GM21529 (cell line): ENCODE measurements around the gene HS2ST1.

Source experiments
- ATAC-seq: cut with Tn5 transposase; IDR thresholded peaks from one replicate; pipeline ENCODE4 v1.9.1; 2021; ENCODE audit not compliant: unreplicated experiment

Gene HS2ST1

GRCh38 chr1:87155170-87155569 is 240.7 kb downstream of the HS2ST1 start:
- no peak for ATAC-seq

- no peak for ATAC-seq
These were observed 241.2 kb downstream of the HS2ST1 start for GRCh38 chr1:87155648-87156047.

- no peak for ATAC-seq
These were observed 241.7 kb downstream of the HS2ST1 start for GRCh38 chr1:87156124-87156523.

GRCh38 chr1:87159378-87159915 is 245.0 kb downstream of the HS2ST1 start:
- no peak for ATAC-seq
